NCI-H2196 treated with DMSO at 0.1 percent for 48 hours (cell line): ENCODE results near the gene ANKK1.
A peak's percentile ranks its signal among the peaks of the same experiment; 100 is the strongest.

Source experiments
- DNase-seq: peaks from one replicate; lab custom pipeline; 2025; ENCODE audit not compliant: unreplicated experiment; lab: John Stamatoyannopoulos, UW

The ANKK1 gene

GRCh38 chr11:113387605-113388211 lies at the start of gene ANKK1:
TSS of gene ANKK1 (plus strand) at chr11:113387779. CDS start at chr11:113387885, 106 bp downstream.
- no peak for DNase-seq

GRCh38 chr11:113338730-113339129 lies 48.8 kb upstream of the ANKK1 start:
- no peak for DNase-seq

- DNase-seq: no peak
These were observed 47.5 kb upstream of the ANKK1 start for GRCh38 chr11:113339929-113340589.

GRCh38 chr11:113341388-113342165 lies 46.0 kb upstream of the ANKK1 start:
- DNase-seq: no peak

GRCh38 chr11:113345978-113346377 lies 41.6 kb upstream of the ANKK1 start:
- DNase-seq: peak; percentile 17

GRCh38 chr11:113349528-113349927 lies 38.1 kb upstream of the ANKK1 start:
- DNase-seq: no peak

GRCh38 chr11:113350336-113351067 lies 37.1 kb upstream of the ANKK1 start:
- no peak for DNase-seq

- peak; percentile 13 for DNase-seq
These were observed 36.5 kb upstream of the ANKK1 start for GRCh38 chr11:113351068-113351450.

- DNase-seq: no peak
These were observed 36.1 kb upstream of the ANKK1 start for GRCh38 chr11:113351480-113351879.

GRCh38 chr11:113356203-113356602 lies 31.4 kb upstream of the ANKK1 start:
- no peak for DNase-seq

GRCh38 chr11:113363406-113363805 lies 24.2 kb upstream of the ANKK1 start:
- no peak for DNase-seq

GRCh38 chr11:113363996-113364641 lies 23.5 kb upstream of the ANKK1 start:
- no peak for DNase-seq

- DNase-seq: no peak
These were observed 21.7 kb upstream of the ANKK1 start for GRCh38 chr11:113365895-113366294.

GRCh38 chr11:113369411-113369810 lies 18.2 kb upstream of the ANKK1 start:
- no peak for DNase-seq

- DNase-seq: no peak
These were observed 16.9 kb upstream of the ANKK1 start for GRCh38 chr11:113370634-113371033.

GRCh38 chr11:113372309-113372708 lies 15.3 kb upstream of the ANKK1 start:
- no peak for DNase-seq

GRCh38 chr11:113373306-113373705 lies 14.3 kb upstream of the ANKK1 start:
- no peak for DNase-seq

- DNase-seq: no peak
These were observed 13.5 kb upstream of the ANKK1 start for GRCh38 chr11:113373981-113374560.

GRCh38 chr11:113375402-113375801 lies 12.2 kb upstream of the ANKK1 start:
- DNase-seq: no peak

GRCh38 chr11:113376156-113376555 lies 11.4 kb upstream of the ANKK1 start:
- no peak for DNase-seq
